Glomerular visceral epithelial cell (primary cell): ENCODE measurements around the gene OR4A5.
"Not testable (repeated sequence)": the region's sequence is repeated elsewhere in the genome, so short reads cannot be mapped to it uniquely, and the experiment has no call there.

Experiments used
- DNase-seq: peaks from one replicate; pipeline ENCODE4 v3.0.0-alpha.2; 2016; ENCODE audit errors: extremely low spot score

OR4A5 gene, protein sequence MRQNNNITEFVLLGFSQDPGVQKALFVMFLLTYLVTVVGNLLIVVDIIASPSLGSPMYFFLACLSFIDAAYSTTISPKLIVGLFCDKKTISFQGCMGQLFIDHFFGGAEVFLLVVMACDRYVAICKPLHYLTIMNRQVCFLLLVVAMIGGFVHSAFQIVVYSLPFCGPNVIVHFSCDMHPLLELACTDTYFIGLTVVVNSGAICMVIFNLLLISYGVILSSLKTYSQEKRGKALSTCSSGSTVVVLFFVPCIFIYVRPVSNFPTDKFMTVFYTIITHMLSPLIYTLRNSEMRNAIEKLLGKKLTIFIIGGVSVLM

DNA sequence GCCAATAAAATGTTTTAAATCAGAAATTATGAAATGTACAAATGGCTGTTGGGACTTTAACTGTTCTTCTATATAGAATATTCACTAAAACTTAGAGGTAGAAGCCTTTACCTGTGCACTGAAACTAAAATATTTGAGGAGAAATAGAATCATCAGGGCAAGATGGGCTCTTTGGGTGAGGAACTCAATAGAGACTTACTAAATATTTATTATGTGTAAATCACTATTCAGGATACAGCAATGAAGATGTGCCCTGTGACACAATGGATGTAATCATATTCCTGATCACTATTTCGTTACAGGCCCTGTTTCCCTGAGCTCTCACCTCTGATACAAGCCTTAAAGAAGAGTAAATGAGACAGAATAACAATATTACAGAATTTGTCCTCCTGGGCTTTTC is at the start of gene OR4A5:
Gene OR4A5 (plus strand): TSS at position 301 of the 400 bp plus-strand sequence. CDS start 53 bp downstream, at position 354.
- not testable (repeated sequence) for DNase-seq

DNA sequence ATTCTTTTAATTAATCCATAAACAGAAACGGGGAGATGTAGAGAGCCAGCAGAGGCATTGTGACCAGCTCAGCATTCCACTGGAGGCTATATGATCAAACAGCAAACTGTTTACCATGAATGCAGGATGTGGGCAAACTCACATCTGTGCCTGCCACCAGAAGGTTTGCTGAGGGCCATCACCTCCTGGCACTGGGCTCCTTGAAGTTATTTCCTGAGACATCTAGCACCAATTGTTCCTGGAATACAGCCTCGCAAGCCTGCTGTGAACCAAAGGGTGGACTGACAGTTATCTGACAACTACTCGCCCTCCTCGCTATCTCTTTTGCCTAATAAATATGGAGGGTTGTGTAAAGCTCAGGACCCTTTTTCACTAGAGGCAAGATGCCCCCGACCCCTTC is 13.5 kb downstream of the OR4A5 start:
- not testable (repeated sequence) for DNase-seq
